HG03280 (cell line): ENCODE data around the gene TMEM200A.

Experiments
- ATAC-seq: cut with Tn5 transposase; IDR thresholded peaks from one replicate; pipeline ENCODE4 v1.9.1; 2021; ENCODE audit warnings: mild to moderate bottlenecking, moderate library complexity; ENCODE audit not compliant: unreplicated experiment

The TMEM200A gene

DNA sequence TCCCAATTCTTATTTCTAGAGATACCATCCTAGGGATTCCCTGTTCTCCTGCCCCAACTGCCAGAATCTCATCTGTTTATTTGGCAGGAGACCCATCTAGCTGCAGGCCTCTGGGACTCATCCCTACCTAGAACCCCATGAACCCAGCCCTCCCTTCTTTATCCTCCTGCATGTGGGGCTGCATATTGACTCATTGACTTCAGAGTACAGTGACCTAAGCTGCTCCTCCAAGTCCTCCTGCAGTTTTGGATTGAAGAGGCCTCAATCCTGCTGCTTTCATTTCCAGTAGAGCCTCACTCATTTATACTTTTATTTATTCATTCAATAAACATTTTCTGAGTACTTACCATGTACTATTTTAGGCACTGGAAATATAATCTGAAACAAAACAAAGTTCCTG is 11.6 kb downstream of the TMEM200A start:
- ATAC-seq: no peak

DNA sequence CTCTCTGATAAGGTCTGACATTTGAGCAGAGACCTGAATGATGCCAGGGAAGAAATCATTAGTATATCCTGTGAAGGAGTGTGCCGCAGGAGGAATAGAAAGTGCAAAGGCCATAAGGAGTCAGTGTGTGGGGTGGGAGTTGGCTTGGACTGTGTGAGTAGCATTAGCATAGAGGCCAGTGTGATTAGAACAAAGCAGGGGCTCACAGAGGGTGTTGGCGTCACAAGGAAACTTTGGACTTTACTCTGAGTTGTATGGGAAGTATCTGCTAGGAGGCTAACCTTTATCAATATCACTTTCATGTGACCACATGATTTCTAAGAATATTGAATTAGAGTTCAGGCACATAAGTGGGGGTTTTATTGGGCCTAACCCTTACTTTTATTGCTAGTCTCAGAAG is 12.1 kb downstream of the TMEM200A start:
- no peak for ATAC-seq

DNA sequence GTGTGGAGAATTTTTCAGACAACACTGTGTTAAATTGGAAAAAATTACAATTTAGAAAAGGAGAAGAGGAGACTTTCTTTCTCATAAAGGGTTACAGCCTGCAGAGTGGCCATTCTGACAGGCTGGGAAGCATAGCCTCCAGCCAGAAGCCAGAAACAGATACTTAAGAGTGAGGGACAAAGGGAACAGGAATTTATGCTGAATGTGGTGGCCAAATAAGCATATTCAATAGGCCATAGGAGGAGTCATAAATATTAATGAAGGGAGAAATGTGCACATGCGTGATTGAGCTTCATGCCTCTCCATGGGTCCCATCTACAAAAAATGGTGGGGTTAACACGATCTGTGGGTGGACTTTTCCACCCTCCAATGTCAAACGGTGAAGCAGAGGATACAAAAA is 13.4 kb downstream of the TMEM200A start:
- ATAC-seq: no peak

DNA sequence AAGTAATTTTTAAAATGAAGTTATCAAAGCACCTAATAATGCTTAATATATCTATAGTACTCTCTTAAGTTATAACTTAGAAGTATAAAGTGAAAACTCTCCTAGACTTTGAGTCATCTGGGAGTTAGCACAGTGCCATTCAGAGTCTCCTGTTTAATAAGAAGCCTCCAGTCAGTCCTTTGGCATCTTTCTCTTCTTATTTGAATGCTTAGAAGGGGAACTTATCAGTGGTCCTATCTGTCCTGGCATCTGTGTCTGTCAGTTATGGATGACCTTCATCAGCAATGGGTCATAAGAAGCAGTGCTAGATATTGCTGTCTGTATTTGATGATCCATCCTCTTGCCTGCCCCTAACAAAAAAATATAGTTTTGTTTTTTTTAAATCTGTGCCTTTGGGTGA is 15.2 kb downstream of the TMEM200A start:
- no peak for ATAC-seq

DNA sequence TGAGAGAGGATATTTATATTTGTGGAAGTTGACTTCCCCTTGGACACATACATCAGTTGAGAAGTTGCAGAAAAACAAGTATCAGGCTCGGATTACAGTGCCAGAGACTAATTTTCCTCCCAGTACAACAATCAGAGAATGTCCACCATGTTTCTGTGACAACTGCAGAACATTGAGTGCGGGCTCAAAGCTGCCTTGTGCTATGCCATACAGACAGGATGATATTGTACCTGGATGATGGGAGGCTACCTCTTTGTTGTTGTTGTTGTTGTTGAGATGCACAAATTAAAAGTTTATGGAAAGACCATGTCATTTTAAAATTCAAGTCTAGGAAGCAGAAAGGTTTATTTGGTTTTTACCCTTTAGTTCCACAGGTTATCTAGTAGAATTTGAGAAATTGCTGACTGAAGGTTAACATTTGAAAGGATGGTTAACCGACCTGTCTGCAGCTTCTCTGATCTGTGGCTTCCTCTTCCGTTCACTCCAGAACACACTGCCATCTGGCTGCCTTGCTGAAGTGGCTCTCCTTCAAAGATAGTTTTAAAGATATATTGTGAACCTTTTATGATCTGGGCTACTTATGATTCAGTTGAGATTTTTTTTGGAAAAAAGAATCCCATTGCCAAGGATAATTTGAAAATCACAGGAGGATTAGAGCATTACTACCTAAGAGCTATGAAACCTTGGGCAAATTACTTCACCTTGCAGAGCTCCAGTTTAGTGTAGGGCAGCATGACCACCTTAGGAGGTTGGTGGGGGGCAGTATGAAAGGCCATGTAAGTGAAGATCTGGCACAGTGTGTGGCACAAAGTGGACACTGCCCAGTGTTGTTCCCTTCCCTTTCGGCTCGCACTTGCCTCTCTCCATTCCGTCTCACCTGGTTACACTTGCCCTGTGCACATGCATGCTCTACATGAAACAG is 15.9 kb downstream of the TMEM200A start:
- ATAC-seq: peak; percentile 73

DNA sequence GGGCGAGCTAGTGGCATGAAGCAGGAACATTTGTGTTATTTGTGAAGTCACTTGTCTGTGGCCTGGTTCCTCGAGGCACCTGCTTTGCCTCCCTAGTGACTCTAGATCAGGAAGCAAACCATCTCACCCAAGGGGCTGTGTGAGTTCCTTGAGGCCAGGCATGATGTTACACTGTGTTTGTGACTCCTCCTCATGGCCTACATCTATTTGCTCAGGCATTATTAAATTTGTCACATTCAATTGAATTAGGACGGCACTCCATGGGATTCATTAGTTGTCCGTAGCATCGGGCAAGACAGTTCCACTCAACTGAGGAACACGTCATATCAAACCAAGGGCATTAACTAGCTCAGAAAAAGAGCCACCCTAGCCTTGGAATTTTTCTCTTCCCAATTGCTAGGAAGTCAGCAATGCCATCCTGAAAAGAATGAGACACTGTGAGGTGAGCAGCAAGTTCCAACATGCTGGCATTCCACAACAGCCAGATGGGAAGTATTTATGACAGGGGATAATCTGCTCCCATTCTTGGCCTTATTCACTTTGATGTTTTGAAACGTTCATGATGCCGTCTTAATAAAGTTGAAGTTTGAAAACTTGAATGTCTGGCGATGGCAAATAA is 17.2 kb downstream of the TMEM200A start:
- no peak for ATAC-seq

DNA sequence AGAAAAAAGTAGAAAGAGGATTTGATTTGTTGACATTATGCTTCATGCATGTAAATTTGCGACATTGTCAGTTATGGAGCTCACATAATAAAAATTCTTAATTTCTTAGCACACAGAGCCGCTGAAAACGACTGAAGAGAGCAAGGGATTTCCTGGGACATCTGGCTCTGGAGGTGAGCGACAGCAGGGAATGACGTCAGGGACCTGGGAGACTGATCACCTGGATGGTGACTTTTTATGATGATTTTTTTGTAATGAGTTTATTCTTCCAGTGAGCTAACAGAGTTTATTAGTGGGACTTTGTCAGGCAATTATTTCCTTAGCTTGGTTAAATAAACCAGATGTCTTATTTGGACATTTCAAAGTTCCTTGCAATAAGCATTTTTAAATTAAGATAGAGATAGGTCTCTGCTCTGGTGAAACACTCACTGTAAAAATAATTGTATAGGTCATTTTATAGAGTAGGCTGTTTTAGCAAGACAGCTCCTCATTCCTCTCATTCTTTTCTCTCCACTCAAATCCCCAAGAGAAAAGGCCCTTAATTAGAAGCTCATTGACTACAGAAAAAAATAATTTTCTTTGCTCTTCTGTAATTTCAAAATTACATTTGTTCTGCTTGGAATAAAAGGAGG is 19.4 kb downstream of the TMEM200A start:
- ATAC-seq: no peak

DNA sequence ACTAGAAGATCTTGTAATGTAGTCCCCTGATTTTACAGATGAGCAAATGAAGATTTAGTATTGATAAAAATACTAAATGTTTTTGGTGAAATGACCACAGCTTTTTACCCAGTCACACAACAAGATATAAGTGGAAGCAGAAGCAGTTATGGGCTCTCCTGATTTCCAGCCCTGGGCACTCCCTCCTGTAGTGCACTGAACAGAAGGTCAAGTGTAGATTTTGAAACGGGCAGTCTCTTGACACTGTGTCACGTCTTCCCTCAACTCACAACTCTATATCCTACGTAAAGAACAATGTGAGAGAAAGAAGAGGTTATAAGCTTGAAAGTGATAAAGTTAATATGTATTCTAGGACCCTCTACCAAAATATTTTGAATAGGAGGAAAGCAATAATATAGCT is 23.3 kb downstream of the TMEM200A start:
- ATAC-seq: no peak

DNA sequence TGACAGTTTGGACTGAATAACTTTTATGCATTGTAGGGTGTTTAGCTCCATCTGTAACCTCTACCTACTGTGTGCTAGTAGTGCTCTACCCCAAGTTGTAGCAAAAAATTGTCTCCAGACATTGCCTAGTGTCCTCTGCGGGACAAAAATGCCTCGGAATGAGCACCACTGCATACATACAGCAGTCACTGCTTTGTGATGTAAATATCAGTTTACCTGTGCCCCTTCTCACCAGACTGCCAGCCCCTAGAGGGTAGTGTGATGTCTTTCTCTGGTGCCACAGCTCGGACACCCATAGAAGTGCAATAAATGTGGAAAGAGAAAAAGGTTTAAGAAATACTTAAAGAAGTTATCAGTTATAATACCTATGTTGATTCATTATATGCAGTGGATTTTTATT is 25.1 kb downstream of the TMEM200A start:
- ATAC-seq: no peak

DNA sequence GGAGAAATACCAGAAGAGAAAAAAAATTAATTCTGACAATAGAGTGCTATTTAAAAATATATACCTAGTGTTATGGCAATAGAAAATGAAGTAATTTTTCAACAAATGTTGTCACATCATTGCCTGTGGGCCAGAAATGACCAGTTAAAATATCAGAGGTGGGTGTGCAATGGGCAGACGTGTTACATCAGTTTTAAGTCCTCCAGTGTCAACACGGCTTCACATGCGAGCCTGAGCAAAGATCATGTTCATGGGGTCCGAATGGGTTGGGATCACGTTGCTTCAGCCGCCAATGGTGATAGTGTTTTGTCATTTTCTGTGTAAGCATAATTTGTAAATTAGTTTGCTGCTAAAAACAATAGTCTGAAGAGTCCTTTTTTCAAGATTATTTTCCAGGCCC is 27.5 kb downstream of the TMEM200A start:
- no peak for ATAC-seq

DNA sequence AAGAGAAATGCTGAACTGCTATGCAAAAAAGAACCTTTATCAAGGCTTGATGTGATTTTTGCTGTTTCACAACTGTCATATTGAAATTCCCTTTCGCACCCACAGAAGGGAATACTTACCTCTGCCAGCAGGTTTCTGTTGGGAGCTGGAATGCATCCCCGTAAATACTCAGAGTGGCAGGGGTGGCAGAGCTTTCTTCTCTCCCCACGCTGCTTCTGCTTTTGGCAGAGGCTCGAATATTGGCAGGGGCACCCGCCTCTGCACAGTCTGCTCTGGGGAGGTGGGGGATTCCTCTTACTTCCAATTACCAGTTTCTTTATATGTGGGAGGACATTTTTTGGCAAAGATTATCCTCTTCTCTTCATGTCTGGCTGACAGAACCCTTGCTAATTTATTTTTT is 28.4 kb downstream of the TMEM200A start:
- no peak for ATAC-seq

DNA sequence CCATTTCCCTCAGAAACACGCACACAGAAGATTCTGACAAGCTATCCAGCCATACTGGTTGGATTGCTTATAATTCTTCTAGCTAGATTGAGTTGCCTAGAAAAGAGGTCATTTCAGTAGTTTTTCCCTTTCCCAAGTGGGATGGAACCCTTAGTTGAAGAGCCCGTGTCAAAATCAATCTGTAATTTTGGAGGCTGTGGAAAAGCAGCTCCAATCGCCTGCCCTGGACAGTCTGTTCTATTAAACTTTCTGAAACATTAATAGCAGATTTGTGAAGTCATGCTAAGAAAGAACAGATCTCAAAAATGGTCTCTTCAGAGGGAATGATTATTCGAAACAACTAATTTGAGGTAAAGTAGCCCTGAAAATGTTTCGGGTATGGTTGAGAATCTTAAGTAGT is 29.3 kb downstream of the TMEM200A start:
- ATAC-seq: no peak

DNA sequence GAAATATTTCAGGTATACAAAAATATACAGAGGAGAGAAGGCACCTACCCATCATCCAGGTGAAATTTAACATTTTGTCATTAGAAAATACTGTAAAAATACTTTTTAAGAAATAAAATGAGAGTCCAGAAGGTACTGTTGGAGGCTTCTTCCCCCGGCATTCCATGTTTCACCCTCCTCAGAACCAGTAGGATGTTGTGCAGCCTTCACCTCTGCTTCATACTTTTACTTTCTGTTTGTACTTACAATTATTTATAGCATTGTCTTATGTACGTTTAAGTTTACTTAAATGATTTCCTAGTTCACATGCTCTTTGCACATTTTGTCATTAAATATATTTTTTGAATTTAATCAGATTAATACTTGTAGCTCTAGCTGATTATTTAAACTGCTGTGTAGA is 30.9 kb downstream of the TMEM200A start:
- ATAC-seq: no peak

DNA sequence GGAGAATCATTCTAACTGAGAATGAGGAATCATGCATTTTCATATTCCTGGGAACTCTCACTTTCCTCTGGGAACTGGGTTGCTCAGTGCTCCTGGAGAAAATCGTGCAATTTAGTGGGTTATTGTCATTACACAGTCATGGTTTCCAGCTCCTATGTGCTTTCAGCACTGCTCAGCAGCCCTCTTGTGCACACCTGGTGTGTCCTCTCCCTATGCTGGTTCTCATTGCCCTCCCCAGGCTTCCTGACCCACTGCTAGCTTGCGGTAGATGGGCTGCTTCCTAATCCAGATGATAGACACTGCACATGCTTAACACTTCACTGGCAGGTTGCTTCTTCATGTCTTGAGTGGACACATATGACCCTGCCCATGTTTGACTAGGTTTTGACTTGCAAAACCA is 39.7 kb downstream of the TMEM200A start:
- ATAC-seq: no peak

DNA sequence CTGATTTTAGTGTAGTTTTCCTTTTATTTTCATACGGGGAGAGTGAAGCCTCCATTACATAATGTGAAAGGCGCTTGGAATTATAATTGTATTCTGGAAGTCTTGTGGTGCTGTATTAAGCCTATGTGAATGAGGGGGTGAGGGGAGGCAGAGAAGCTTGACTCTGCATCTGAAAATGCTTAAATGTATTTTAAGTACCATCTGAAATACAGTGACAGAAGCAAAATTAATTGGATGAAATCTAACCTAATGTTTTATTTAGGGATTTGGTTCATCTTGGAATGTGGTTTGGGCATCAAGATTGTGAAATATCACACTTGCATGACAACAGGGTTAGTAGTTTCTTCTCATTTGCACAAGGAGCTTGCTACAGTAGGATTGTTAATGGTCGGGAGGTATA is 41.2 kb downstream of the TMEM200A start:
- ATAC-seq: no peak

DNA sequence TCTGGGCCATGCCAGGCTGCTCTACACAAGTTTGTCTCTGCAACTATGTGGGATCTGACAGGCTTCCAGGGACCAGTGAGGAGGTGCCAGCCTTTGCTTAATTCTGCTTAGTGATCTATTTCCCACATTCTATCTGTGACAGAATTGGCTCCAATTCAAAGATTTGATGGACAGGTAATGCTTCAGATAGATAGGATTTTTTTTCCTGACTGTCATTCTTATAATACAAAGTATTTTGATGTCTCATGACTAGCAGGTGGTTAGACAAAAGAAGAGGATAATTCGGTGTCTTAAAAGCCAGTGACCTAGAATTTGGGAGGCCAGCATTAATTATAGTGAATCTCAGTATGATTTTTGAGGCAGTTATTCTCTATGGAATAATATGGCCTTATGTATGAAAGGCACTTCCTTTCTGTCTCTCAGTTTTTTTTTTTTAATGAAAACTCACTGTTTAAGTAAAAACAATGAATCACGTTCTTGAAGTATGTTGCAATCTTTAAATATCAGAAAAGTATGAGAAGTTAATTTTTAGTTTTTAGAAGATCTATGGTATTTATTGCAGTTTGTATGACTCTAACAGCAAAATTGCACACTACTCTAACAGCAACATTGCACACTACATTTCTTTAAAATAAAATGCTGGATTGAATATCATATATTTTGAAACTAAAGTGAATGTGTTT is 43.7 kb downstream of the TMEM200A start:
- no peak for ATAC-seq

DNA sequence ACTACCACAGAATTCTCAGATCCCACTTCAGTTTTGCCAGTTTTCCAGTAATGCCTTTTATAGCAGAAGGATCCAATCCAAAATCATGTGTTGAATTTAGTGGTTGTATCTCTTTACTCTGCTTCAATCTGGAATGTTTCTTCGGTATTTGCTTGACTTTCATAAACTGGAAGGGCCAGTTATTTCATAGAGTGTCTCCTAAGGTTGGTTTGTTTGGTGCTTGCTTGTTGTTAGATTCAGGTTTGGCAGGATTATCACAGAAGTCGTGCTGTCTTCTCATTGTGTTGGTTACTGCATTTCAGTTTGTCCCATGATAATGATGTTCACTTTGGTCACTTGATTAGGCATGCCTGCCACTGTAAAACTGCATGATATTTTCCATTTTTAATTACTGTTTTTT is 45.7 kb downstream of the TMEM200A start:
- no peak for ATAC-seq

DNA sequence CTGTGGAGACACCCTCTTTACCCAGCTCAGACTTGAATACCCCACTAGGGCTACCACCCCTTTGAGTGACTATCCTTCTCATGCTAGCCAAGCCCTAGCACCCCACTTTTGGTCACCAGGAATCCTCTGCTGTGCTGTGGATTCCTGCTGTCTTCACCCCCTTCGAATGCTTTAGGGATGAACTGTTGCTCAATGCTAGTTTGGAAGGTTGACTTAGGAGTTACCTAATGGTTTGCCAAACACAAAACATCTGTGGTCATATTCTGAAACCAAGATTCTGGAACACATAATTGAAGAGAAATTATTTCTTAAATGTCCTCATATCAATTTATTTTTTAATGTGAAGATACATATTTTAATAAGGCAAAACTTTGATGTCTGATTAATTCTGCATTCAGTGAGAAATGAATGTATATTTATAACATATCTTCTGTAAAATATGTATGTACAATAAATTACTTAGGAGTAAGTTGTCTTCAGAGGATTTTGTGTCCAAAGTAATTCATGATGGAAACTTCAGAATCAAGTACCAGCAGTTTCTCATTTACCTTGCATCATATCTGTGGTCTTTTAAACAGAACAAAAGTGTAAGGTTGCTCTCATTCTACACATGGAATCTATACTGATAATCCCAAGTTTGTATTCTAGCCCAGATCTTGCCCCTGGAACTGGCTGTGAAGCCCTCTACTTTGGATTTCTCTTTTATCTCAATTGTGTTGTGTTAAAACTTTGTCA is 46.9 kb downstream of the TMEM200A start:
- ATAC-seq: no peak

DNA sequence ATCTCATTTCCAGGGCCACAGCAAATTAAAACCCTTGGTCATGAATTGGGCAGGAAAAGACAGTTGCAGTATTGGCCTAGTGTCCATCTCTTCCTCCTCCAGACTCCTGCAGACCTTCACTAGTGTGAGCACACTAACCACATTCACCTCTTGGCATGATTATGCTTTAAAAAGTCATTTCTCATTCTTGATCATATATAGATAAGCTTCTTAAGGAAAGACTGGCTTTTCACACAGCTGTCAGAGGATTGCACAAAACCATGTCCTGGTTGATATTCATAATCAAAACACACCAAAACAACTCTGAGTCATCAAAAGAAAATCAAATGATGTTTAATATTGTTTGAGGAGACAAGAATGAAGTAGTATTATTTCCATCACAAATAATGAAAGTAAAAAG is 52.1 kb downstream of the TMEM200A start:
- ATAC-seq: no peak

DNA sequence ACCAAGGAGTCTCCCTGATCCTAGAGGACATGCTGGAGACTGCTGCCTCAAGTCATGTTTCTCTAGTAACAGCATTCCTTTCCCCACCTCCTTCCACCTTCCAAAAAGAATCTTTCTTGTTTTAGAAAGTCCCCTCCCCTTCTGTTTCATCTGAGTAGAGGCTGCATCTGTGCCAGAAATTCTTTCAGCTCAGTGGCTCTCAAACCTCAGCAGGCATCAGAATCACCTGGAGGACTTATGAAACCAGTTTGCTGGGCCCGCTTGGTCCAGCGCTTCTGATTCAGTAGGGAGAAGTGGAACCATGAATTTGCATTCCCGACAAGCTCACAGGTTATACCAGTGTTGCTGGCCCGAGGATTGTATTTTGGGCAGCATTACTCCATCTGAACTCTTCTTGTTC is 55.1 kb downstream of the TMEM200A start:
- ATAC-seq: no peak

DNA sequence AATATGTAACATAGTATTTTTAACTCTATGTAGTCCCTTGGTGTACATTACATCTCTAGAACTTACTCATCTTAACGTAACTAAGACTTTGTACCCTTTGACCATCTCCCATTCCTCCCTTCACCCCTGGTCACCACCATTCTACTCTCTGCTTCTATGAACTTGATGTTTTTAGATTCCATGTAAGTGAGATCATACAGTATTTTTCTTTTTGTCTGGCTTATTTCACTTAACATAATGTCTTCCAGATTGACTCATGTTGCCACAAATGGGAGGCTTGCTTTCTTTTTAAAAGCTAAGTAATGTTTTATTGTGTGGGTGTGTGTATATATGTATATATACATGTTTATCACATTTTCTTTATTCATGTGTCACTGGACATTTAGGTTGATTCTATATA is 55.8 kb downstream of the TMEM200A start:
- ATAC-seq: no peak
